Gastrocnemius medialis (tissue), 4 donors: ENCODE data around the gene TRIM66. TPM values are rescaled to one million over a fixed set of nuclear protein-coding genes. Genes with fewer than 3 reads are reported as not detected.
"Not testable (repeated sequence)": the region's sequence is repeated elsewhere in the genome, so short reads cannot be mapped to it uniquely, and the experiment has no call there.

Source experiments
- ATAC-seq, 2 donors: fragments of 150-250 bp; one replicate each; pipeline ENCODE4 v1.9.1; 2016
- DNase-seq, 2 donors: peaks; one replicate each; pipeline ENCODE4 v3.0.0-alpha.2; 2019
- H3K27ac ChIP-seq, 4 donors: fragments of 200-600 bp; sonication (generic); 1 replicate in 1 of 4; 2 replicates in 3 of 4; pipeline ENCODE4 v1.5.1; 2016 to 2018; ENCODE audit warnings: mild to moderate bottlenecking in 2 of 4, moderate library complexity in 1 of 4
- H3K27me3 ChIP-seq, 3 donors: fragments of 200-600 bp; sonication (generic) in 2 of 3; 1 replicate in 1 of 3; 2 replicates in 2 of 3; pipeline versions ENCODE4 v1.5.1 to v1.6.0; 2016 to 2019; ENCODE audit warnings: mild to moderate bottlenecking in 1 of 3, moderate library complexity in 1 of 3
- H3K36me3 ChIP-seq, 2 donors: fragments of 200-600 bp; sonication (generic) in 1 of 2; one replicate each; pipeline ENCODE4 v1.5.1; 2017 to 2018
- H3K4me1 ChIP-seq, 2 donors: fragments of 200-600 bp; sonication (generic) in 1 of 2; one replicate each; pipeline ENCODE4 v1.5.1; 2016 to 2017; ENCODE audit warnings: mild to moderate bottlenecking in 2 of 2
- H3K4me3 ChIP-seq, 4 donors: fragments of 200-600 bp; sonication (generic) in 3 of 4; 1 replicate in 1 of 4; 2 replicates in 3 of 4; pipeline ENCODE4 v1.5.1; 2016 to 2019; ENCODE audit warnings: mild to moderate bottlenecking in 2 of 4
- H3K9me3 ChIP-seq, 3 donors: fragments of 200-600 bp; sonication (generic) in 2 of 3; 1 replicate in 1 of 3; 2 replicates in 2 of 3; pipeline ENCODE4 v1.5.1; 2016 to 2019
- POLR2A ChIP-seq, 2 donors: fragments of 450-650 bp; IDR thresholded peaks; one replicate each; pipeline ENCODE4 v1.6.1; 2017; ENCODE audit warnings: antibody characterized with exemption in 2 of 2, mild to moderate bottlenecking in 2 of 2, moderate library complexity in 2 of 2
- in situ Hi-C, 4 donors: fragments of 200-750 bp; cut with MboI; loops; one replicate each; pipeline versions ENCODE4 v1.15.0 to v1.8.0; 2017; ENCODE audit warnings: low sequenced_read_pairs in 4 of 4
- intact Hi-C: fragments of 100-400 bp; cut with DNase I; formaldehyde crosslinking; loops from one replicate; pipeline ENCODE4 v1.15.1; 2023; ENCODE audit warnings: low total_unique reads
- total RNA-seq, 4 donors: library from RNA; depleted of rRNA; stranded (reverse); fragments of >200 nt; gene quantifications; one replicate each; pipeline versions ENCODE4 v1.1.0 to v1.2.3, GENCODE V29; 2016
- TF ChIP-seq, protein P1 (sequence below), 5 experiments: fragments of 450-650 bp in 3 of 5; fragments of 200-600 bp in 2 of 5; sonication (generic) in 2 of 5; IDR thresholded peaks in 4 of 5; conservative IDR thresholded peaks in 1 of 5; 1 replicate in 4 of 5; 2 replicates in 1 of 5; pipeline ENCODE4 v1.5.1; 2016 to 2019; ENCODE audit warnings: antibody characterized with exemption in 5 of 5, mild to moderate bottlenecking in 3 of 5, moderate library complexity in 3 of 5

Gene TRIM66
- total RNA-seq, 4 donors from 2014 or later, result 0.55 to 6.5 (median 1.1) TPM

DNA sequence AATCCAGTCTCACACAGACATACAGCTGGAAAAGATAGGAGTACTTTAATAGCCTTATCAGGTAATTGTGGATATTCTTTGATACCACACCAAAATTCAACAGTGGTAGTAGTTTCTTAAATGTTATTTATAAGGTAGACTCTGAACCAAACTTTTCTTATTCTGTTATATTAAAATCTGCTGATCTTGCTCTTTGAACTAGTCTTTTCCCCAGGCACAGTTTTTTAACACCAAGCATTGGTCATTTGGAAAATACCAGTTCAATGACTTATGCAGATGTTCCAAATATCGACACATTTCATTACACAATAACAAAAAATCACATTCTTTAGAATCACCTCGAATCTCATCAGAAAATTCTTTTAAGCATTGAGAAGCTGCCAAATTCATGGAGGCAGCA, 7.6 kb downstream of the TRIM66 start:
- in situ Hi-C loops, result loop anchor here in 3 of 4 donors (10.0 to 25.0 kb wide), 5 partner anchors 137 to 462 kb away; partner anchors contain the start of genes AKIP1 (in 1 of the 3) and TMEM9B (in 1 of the 3)
- Histone ChIP-seq H3K27me3 (no peaks in the 10 kb centered on the region), H3K9me3 (no peaks in the 10 kb centered on the region), H3K27ac (no peak overlapping the region), H3K4me3 (no peak overlapping the region), H3K4me1 (peaks cover 6 to 16% of the 10 kb centered on the region in 2 donors), H3K36me3 (no peaks in the 10 kb centered on the region)
- TF ChIP-seq POLR2A (IDR thresholded peaks at IDR 0.05), result no peak
- TF ChIP-seq, protein P1, sequence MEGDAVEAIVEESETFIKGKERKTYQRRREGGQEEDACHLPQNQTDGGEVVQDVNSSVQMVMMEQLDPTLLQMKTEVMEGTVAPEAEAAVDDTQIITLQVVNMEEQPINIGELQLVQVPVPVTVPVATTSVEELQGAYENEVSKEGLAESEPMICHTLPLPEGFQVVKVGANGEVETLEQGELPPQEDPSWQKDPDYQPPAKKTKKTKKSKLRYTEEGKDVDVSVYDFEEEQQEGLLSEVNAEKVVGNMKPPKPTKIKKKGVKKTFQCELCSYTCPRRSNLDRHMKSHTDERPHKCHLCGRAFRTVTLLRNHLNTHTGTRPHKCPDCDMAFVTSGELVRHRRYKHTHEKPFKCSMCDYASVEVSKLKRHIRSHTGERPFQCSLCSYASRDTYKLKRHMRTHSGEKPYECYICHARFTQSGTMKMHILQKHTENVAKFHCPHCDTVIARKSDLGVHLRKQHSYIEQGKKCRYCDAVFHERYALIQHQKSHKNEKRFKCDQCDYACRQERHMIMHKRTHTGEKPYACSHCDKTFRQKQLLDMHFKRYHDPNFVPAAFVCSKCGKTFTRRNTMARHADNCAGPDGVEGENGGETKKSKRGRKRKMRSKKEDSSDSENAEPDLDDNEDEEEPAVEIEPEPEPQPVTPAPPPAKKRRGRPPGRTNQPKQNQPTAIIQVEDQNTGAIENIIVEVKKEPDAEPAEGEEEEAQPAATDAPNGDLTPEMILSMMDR (IDR thresholded peaks at IDR 0.05 in 4 of 5, conservative IDR thresholded peaks at IDR 0.05 in 1 of 5), result no peak
- intact Hi-C loops, result no loop called here
- DNase-seq (no peak), ATAC-seq (no peak)

DNA sequence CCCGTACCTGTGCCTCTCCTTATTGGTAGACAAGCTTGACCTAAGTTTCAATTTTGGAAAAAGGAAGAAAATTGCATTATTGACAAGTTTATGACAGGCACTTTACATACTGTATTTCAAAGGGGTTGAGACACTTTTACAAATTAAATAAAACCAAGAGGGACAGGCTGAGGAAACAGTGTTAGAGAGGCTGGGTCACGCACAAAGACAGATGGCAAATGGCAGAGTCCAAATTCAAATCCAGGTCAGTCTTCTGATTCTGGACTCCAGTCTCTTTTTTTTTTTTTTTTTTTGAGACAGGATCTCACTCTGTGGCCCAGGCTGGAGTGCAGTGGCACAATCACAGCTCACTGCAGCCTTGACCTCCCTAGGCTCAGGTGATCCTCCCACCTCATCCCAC, 10.1 kb downstream of the TRIM66 start:
- no peak for ATAC-seq
- intact Hi-C loops (no loop called here), in situ Hi-C loops (loop anchor here in 1 of 4 donors (10.0 kb wide), 1 partner anchor 282 kb away; no protein-coding TSS in a partner anchor)
- no peaks in the 10 kb centered on the region for H3K27me3 ChIP-seq
- H3K27ac ChIP-seq, result peak overlapping the region; percentile 54 to 67 (median 62)
- peaks cover 6 to 16% of the 10 kb centered on the region in 2 donors for H3K4me1 ChIP-seq
- H3K36me3 ChIP-seq, result peaks cover 0 to 4% of the 10 kb centered on the region in 2 donors
- no peak for DNase-seq
- no peak overlapping the region for H3K4me3 ChIP-seq
- no peaks in the 10 kb centered on the region for H3K9me3 ChIP-seq
- TF ChIP-seq POLR2A (IDR thresholded peaks at IDR 0.05), result no peak
- TF ChIP-seq, protein P1 (IDR thresholded peaks at IDR 0.05 in 4 of 5, conservative IDR thresholded peaks at IDR 0.05 in 1 of 5), result no peak

DNA sequence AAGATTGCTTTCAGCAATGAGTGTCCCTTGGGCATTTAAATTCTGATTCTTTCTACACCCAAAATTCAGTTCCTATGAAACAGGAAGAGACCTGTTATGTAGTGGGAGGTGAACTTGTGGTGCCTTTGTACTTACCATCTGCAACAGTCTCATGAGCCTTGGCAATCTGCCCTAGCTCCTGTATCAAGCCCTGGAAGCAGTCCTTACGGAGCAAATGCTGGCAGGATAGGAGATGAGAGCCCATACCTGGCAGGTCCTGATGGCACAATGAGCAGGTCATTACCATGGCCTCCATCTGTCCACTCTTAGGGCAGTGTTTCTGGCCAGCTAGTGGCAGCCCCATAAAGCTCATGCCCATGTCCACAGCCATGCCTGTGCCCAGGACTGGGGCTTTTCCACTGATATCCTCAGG, 10.8 kb downstream of the TRIM66 start:
- intact Hi-C loops (no loop called here), in situ Hi-C loops (loop anchor here in 1 of 4 donors (10.0 kb wide), 1 partner anchor 283 kb away; no protein-coding TSS in a partner anchor)
- Histone ChIP-seq H3K4me3 (no peak overlapping the region), H3K36me3 (peaks cover 0 to 4% of the 10 kb centered on the region in 2 donors), H3K9me3 (no peaks in the 10 kb centered on the region), H3K27me3 (no peaks in the 10 kb centered on the region), H3K4me1 (peaks cover 6 to 16% of the 10 kb centered on the region in 2 donors), H3K27ac (peak overlapping the region; percentile 54 to 67 (median 62))
- ATAC-seq (peak; percentile 35 to 39), DNase-seq (no peak)
- TF ChIP-seq POLR2A (IDR thresholded peaks at IDR 0.05), result no peak
- TF ChIP-seq, protein P1 (IDR thresholded peaks at IDR 0.05 in 4 of 5, conservative IDR thresholded peaks at IDR 0.05 in 1 of 5), result no peak

DNA sequence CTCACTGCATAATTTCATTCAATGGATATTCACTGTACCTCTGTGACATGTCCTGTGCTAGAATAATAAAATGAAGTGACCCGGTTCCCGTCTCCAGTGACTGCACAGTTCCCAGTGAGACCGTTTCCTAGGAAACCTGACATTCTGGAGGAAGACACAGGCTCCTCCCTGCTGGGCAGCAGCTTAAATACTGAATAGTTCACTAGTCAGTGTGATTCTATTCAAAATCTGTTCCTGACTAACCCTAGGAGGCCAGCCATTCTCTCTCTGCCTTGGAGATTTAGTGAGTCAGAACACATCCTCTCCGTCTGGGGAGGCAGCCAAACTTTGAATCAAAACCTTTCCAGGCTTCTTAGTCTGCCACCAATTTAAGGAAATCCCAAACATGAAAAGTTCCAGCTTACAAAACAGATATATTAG, 11.3 kb downstream of the TRIM66 start:
- ATAC-seq, result peak; percentile 82 to 83
- H3K4me3 ChIP-seq, result no peak overlapping the region
- peak in 1 of 2 donors; percentile 27 for DNase-seq
- H3K4me1 ChIP-seq, result peaks cover 6 to 16% of the 10 kb centered on the region in 2 donors
- no peaks in the 10 kb centered on the region for H3K27me3 ChIP-seq
- intact Hi-C loops (no loop called here), in situ Hi-C loops (loop anchor here in 1 of 4 donors (10.0 kb wide), 1 partner anchor 284 kb away; no protein-coding TSS in a partner anchor)
- H3K36me3 ChIP-seq, result peaks cover 0 to 4% of the 10 kb centered on the region in 2 donors
- H3K27ac ChIP-seq, result peak overlapping the region; percentile 54 to 67 (median 62)
- no peaks in the 10 kb centered on the region for H3K9me3 ChIP-seq
- TF ChIP-seq POLR2A (IDR thresholded peaks at IDR 0.05), result no peak
- TF ChIP-seq, protein P1 (IDR thresholded peaks at IDR 0.05 in 4 of 5, conservative IDR thresholded peaks at IDR 0.05 in 1 of 5), result no peak

DNA sequence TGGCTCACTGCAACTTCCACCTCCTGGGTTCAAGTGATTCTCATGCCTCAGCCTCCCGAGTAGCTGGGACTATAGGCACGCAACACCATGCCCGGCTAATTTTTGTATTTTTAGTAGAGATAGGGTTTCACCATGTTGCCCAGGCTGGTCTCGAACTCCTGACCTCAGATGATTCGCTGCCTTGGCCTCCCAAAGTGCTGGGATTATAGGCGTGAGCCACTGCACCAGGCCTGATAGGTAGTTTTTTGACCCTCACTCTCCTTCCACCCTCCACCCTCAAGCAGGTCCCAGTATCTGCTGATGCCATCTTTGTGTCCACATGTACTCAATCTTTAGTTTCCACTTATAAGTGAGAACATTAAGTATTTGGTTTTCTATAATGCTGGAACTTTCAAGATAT, 12.4 kb downstream of the TRIM66 start:
- H3K27ac ChIP-seq, intact Hi-C loops, H3K27me3 ChIP-seq, ATAC-seq, H3K4me3 ChIP-seq, H3K36me3 ChIP-seq, H3K9me3 ChIP-seq, DNase-seq: not testable (repeated sequence)
- peaks cover 6 to 16% of the 10 kb centered on the region in 2 donors for H3K4me1 ChIP-seq
- in situ Hi-C loops, result loop anchor here in 1 of 4 donors (10.0 kb wide), 1 partner anchor 285 kb away; no protein-coding TSS in a partner anchor
